ENCODE results near the gene TUBGCP2. TPM values are rescaled to one million over a fixed set of nuclear protein-coding genes. Genes with fewer than 3 reads are reported as not detected.

TUBGCP2 gene
- total and polyA plus RNA-seq, 9 of the 15 experiments (the other 6 are each of a cell fraction or from before 2014, with no cell fraction given) = 4.3 to 56.6 (median 28.4) TPM

DNA sequence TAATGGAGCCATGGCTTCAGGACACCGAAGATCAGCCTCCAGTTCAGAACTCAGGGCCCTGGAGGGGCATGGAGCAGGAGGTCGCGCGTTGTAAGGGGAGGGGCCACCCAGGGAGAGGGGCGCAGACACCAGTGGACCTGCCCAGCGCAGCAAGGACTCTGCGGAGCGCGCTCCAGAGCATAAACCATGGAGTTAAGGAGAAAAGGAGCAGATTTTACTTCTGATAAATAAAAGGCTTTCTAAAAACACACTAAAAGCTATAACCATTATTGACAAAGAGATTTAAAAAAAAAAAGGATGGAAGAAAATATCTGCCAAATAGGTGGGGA, 17.5 kb upstream of the TUBGCP2 start:
- in situ Hi-C loops (cut with MboI) = no loop called here
- H4K20me1 ChIP-seq (replicated peaks; ENCODE audit: control insufficient read depth, insufficient read depth, low read length) = no peaks in the 10 kb centered on the region
- no peaks in the 10 kb centered on the region for H3K9me3 ChIP-seq (replicated peaks; ENCODE audit: control insufficient read depth, insufficient read depth, low read depth, low read length)
- TF ChIP-seq TCF7 (IDR thresholded peaks at IDR 0.05; ENCODE audit: borderline replicate concordance) (no peak), ZFPM2 (CRISPR knock-in tag; IDR thresholded peaks at IDR 0.05) (no peak), NFIX (CRISPR knock-in tag; IDR thresholded peaks at IDR 0.05; ENCODE audit: low read depth) (no peak), DDX20 (tag; IDR thresholded peaks at IDR 0.05; ENCODE audit: low read depth) (no peak), CCNT2 (IDR thresholded peaks at IDR 0.05; ENCODE audit: borderline replicate concordance, extremely low read depth, insufficient read length, low read depth, low read length) (no peak), CXXC5 (CRISPR knock-in tag; IDR thresholded peaks at IDR 0.05) (no peak), TSC22D4 (tag; IDR thresholded peaks at IDR 0.05) (no peak), ZNF41 (CRISPR knock-in tag; conservative IDR thresholded peaks at IDR 0.05) (no peak), CHD2 (IDR thresholded peaks at IDR 0.05; ENCODE audit: low read depth, low read length) (no peak)
- TF ChIP-seq, protein P1, sequence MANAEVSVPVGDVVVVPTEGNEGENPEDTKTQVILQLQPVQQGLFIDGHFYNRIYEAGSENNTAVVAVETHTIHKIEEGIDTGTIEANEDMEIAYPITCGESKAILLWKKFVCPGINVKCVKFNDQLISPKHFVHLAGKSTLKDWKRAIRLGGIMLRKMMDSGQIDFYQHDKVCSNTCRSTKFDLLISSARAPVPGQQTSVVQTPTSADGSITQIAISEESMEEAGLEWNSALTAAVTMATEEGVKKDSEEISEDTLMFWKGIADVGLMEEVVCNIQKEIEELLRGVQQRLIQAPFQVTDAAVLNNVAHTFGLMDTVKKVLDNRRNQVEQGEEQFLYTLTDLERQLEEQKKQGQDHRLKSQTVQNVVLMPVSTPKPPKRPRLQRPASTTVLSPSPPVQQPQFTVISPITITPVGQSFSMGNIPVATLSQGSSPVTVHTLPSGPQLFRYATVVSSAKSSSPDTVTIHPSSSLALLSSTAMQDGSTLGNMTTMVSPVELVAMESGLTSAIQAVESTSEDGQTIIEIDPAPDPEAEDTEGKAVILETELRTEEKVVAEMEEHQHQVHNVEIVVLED (CRISPR knock-in tag; IDR thresholded peaks at IDR 0.05) = no peak
- DNase-seq (ENCODE audit: extremely low read depth in 1 of 4, low spot score in 3 of 4) (no peak), ATAC-seq (no peak), FAIRE-seq (no peak)
- peak overlapping the region in 1 of 2 experiments; percentile 13; a peak in 1 of 4 replicates for H3K9ac ChIP-seq (ENCODE audit: insufficient read depth in 1 of 2, low read depth in 2 of 2, low read length in 2 of 2)
- intact Hi-C loops (cut with micrococcal nuclease) = loop anchor here (5.0 to 10.0 kb wide), 3 partner anchors 69 to 159 kb away; partner anchors contain the start of gene MTG1
- H3K79me2 ChIP-seq (ENCODE audit: control insufficient read depth, insufficient read depth, low read length) = no peaks in the 10 kb centered on the region
- 76% methylated on average over 5 of the region's 9 CpGs for WGBS (ENCODE audit: insufficient coverage, low coverage, missing lambda C conversion rate)
- ChIA-PET POLR2A (interaction anchor here (0.6 kb wide), 1 partner anchor 21 kb away, joined by 3 read pairs; no protein-coding TSS in a partner anchor), CTCF (ENCODE audit: low intra/inter-chr PET ratio) (no interaction called here)
- H3K9me1 ChIP-seq (ENCODE audit: control insufficient read depth, insufficient read depth, low read length) = no peaks in the 10 kb centered on the region
- peaks cover 0 to 2% of the 10 kb centered on the region in 2 experiments; a peak in 1 of 5 replicates for H3K27me3 ChIP-seq (ENCODE audit: control insufficient read depth in 2 of 2, insufficient read depth in 2 of 2, low read length in 2 of 2)
- H3K36me3 ChIP-seq (ENCODE audit: control insufficient read depth, insufficient read depth, low read length) = no peaks in the 10 kb centered on the region
- H2AFZ ChIP-seq (ENCODE audit: low read depth, low read length) = no peak overlapping the region
- no peak overlapping the region for H3K4me3 ChIP-seq
- H3K4me1 ChIP-seq (replicated peaks in 1 of 2; ENCODE audit: control insufficient read depth in 2 of 2, insufficient read depth in 2 of 2, low read length in 2 of 2) = peaks cover 0 to 50% of the 10 kb centered on the region in 2 experiments; a peak in 3 of 5 replicates
- no peak overlapping the region for H3K4me2 ChIP-seq (ENCODE audit: insufficient read depth, low read length)
- no TSS peak for BruUV-seq (replicated peaks)
- no peak overlapping the region for H3K27ac ChIP-seq (ENCODE audit: extremely low read depth, low read depth, low read length)
